ENCODE results near the gene NCOA5.

- TF ChIP-seq EZH2 (IDR thresholded peaks at IDR 0.05; ENCODE audit: borderline replicate concordance, low read depth, low read length, poor library complexity, severe bottlenecking) (no peak), CTCF (conservative IDR thresholded peaks at IDR 0.05; ENCODE audit: low read depth, low read length) (no peak)
These were observed 48.7 kb downstream of the NCOA5 start for GRCh38 chr20:46040902-46041535.
